Hematopoietic multipotent progenitor cell treated with erythropoietin and hydrocortisone succinate and interleukin-3 and kit ligand, for 17 days (in vitro differentiated cells): Measurements from ENCODE around the gene CLK3.
"Not testable (repeated sequence)": the region's sequence is repeated elsewhere in the genome, so short reads cannot be mapped to it uniquely, and the experiment has no call there.

Experiments
- DNase-seq: peaks from one replicate; pipeline ENCODE4 v3.0.0-alpha.2; 2015; ENCODE audit warnings: low spot score

The CLK3 gene

GRCh38 chr15:74620636-74621545, 5.3 kb downstream of the CLK3 start:
- peak; percentile 94 for DNase-seq

- no peak for DNase-seq
These were observed 5.9 kb downstream of the CLK3 start for GRCh38 chr15:74621546-74621920.

GRCh38 chr15:74621936-74622335, 6.3 kb downstream of the CLK3 start:
- no peak for DNase-seq

- no peak for DNase-seq
These were observed 7.1 kb downstream of the CLK3 start for GRCh38 chr15:74622758-74623157.

GRCh38 chr15:74624020-74624602, 8.5 kb downstream of the CLK3 start:
- DNase-seq = no peak

GRCh38 chr15:74625693-74626092, 10.1 kb downstream of the CLK3 start:
- no peak for DNase-seq

GRCh38 chr15:74626336-74626735, 10.7 kb downstream of the CLK3 start:
- no peak for DNase-seq

- no peak for DNase-seq
These were observed 11.4 kb downstream of the CLK3 start for GRCh38 chr15:74626752-74627692.

- DNase-seq = no peak
These were observed 12.1 kb downstream of the CLK3 start for GRCh38 chr15:74627766-74628165.

GRCh38 chr15:74628199-74628598, 12.6 kb downstream of the CLK3 start:
- no peak for DNase-seq

- DNase-seq = no peak
These were observed 13.3 kb downstream of the CLK3 start for GRCh38 chr15:74628949-74629348.

GRCh38 chr15:74629696-74630095, 14.1 kb downstream of the CLK3 start:
- DNase-seq = not testable (repeated sequence)

- no peak for DNase-seq
These were observed 14.8 kb downstream of the CLK3 start for GRCh38 chr15:74630284-74631086.

GRCh38 chr15:74631087-74631385, 15.4 kb downstream of the CLK3 start:
- DNase-seq = no peak

- DNase-seq = no peak
These were observed 15.8 kb downstream of the CLK3 start for GRCh38 chr15:74631408-74631807.

- DNase-seq = peak; percentile 76
These were observed 16.4 kb downstream of the CLK3 start for GRCh38 chr15:74631935-74632560.

- DNase-seq = no peak
These were observed 17.0 kb downstream of the CLK3 start for GRCh38 chr15:74632601-74633000.

- no peak for DNase-seq
These were observed 18.1 kb downstream of the CLK3 start for GRCh38 chr15:74633781-74634180.

- peak; percentile 84 for DNase-seq
These were observed 19.6 kb downstream of the CLK3 start for GRCh38 chr15:74635228-74635627.

- no peak for DNase-seq
These were observed 21.3 kb downstream of the CLK3 start for GRCh38 chr15:74636984-74637383.

- no peak for DNase-seq
These were observed 25.5 kb downstream of the CLK3 start for GRCh38 chr15:74641151-74641550.
